Activated CD4-positive, alpha-beta T cell treated with anti-CD3 and anti-CD28 coated beads for 4 hours (primary cell): ENCODE results near the gene CDH4.

ENCODE experiments used
- DNase-seq, 2 donors: peaks; one replicate each; pipeline ENCODE4 v3.0.0-alpha.2; 2020

CDH4 gene

DNA sequence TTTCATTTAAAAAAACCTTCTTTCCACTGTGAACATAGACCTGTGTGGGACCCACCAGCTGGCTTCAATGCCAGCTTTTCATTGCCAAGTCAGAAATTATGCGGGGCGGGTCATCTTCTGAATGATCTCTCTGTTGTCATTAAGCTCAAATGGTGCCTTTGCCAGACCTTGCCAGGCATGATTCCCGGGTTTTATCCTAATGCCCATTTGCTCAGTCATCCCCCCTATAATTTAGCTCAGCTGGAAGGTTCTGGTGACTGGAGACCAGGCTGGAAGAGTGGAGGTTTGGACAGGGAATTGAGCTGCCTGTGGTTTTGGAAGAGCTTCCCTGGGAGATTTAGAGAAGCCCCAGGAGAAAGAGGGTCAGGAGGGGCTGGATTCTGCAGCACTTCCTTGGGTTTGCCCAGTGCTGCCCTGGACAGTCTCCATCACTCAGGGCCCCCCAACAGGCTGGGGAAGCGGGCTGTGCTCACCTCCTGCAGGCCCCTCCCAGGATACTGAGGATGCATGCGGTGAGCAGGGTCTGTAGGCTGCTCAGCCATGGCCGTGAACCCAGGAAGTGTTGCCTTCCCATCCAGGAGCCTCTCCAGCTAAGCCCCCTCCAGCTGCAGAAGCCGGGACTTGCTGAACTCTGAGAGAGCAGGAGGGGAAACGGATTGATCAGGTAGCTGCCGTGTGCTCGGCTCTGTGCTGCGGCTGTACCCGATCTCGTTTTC, 273.0 kb downstream of the CDH4 start:
- no peak for DNase-seq

DNA sequence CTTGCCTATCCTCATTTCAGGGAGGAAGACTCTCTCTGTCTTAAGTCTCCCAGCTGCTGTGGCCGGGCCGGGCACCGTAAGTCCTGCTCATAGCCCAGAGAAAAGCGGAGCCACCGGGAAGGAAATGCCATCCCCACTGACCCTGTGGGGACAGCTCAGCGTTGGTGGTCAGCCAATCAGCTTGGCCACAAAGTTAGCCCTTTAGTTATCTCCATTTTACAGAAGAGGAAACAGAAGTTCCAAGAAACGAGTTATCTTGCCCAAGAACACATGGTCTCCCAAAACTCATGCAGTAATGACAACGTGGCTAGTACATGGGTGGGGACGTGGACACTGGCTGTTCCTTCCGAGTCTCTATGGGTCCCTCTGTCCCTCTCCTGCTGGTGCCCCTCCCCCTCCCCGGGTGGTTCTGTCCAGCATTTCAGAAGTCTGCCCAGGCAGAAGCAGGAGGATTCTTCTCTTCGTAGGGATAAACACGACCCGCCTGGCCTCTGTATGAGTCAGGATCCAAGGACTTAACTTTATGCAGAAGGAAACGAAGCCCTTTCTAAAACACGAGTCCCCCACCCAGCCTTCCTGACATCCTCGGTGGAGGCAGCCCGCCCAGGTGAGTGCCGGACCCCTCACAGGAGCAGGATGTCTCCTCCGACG, 273.8 kb downstream of the CDH4 start:
- DNase-seq = no peak

DNA sequence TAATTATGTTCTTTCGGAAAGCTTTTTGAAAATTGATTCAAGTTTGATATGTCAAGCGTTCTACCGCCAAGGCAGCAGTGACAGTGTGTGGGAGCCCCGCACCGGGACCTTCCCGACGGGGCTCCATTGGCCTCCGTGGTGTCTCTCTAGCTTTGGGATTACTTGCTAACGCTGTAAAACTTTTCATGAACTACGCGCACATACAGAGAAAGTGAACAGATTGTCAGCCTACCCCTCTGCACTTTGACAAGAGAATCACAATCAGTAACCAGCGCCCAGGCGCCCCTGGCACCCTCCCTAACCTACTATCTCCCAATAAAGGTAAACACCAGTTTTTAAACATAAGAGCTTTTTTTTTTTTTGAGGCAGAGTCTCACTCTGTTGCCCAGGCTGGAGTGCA, 274.8 kb downstream of the CDH4 start:
- DNase-seq = no peak

DNA sequence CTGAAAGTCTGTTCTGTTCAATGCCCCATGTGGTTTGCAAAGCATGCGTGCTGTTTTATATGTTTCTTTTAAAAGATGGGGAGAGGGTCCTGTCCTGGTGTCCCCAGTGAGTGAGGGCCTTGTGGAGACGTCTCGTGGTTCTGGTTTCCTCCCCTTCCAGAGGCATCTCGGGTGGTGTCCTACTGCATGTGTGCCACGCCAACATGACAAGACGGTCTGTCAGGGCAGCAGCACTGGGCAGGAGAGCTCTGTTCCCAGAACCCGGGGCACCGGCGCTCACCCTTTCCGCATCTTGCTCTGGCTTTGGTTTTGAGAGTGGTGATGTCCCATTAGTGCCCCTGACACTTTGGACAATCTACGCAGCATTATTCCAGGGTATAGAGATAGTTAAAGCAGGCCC, 275.6 kb downstream of the CDH4 start:
- no peak for DNase-seq

DNA sequence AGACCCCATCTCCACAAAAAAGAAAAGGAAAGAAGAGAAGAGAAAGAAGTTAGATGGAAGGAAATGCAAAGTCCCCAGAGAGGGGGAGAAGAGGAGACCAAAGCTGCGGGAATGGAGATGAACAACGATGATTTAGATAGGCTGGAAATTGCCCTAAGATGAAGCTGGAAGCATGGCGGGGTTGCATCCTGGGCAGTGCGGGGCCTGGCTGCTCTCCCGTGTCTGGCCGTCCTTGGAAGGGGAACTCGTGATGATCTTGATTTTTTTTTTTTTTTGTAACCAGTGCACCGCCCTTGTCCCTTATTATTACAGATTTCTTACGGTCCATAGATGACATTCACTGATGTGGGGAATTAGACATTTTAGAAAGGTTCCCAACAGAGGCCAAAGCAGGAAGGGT, 276.5 kb downstream of the CDH4 start:
- DNase-seq = no peak

DNA sequence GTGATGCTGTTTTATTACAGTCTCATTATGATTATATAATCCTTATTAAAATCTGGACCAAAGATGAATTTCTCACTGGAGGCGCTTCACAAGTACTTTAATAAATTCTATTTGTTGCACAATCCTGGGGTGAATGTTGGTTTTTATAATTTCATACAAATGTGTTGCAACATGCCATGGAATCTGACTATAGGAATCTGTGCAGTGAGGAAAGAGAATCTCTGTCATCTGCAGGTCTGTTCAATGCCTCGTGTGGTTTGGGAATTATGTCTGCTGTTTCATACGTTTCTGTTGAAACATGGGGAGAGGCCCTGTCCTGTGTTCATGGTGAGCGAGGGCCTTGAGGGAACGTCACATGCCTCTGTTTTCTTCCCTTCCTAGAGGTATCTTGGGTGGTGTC, 277.3 kb downstream of the CDH4 start:
- DNase-seq = no peak

DNA sequence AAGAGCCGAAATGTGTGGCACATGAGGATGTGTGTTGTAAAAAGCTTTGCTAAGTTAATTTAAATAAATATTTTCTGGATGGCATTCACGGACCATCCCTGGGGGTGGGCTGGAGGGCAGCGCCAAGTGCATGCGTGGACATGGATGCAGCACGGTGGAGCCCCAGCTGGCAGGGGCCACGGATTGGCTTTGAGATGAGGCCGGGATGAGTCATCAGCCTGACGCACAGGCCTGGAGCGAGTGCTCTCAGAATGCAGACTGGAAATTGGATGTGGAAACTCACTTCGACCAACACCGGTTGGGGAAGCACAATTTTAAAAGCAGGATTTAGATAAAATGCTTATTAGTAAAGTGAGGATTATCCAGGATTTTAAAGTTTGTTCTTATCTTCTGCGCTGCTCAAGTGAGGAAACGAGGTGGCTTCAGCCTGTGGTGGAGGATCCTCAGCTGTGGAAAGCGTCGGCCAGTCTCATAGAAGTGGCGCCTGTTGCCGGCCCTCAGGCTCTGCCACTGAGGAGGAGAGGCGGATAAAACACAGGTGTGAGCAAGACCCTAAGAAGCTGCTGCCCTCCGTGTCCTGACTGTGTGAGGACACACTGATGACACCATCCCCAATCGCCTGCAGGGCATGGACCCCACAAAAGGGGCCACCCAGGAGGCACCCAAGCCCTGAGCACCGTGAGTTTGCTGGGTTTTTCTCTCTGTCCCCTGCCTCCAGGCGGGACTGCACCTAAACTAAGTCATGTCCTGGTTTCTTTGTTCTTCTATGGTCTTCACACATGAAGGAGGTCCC, 279.7 kb downstream of the CDH4 start:
- DNase-seq = no peak

DNA sequence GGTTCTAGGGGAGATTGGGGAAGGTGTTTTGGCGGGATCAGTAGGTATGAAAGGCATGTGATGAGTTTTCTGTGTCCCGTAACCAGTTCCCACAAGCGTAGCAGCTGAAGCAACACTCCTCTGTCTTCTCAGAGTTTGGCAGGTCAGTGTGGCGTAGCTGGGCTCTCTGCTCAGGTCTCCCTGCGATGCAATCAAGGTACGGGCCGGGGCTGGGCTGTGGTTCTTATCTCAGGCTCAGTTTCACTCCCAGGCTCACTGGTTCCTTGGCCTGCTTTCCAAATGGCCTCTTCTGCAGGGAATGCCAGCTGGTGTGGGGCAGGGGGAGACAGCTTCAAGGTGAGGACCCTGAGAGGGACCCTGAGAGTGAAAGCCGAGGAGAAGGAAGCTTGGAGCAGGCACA, 280.7 kb downstream of the CDH4 start:
- DNase-seq = no peak

DNA sequence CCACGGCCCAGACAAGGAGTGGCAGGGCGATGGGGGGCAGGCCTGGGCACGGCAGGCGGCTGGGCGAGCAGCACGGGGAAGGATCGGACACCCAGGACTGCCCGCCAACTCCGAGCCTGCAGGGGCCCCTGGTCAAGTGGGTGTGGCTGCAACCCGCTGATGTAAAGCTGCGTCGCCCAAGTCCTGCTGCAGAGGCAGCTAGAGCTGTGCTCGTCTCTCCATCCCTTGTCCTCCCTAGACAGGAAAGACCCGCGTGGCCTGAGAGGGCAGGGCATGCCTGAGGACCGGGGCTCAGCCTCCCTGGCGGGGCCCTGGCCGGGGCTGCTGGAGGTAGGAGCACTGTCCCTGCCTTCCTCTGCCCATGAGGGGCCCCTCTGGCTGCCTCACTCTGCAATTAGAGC, 281.2 kb downstream of the CDH4 start:
- DNase-seq = no peak

DNA sequence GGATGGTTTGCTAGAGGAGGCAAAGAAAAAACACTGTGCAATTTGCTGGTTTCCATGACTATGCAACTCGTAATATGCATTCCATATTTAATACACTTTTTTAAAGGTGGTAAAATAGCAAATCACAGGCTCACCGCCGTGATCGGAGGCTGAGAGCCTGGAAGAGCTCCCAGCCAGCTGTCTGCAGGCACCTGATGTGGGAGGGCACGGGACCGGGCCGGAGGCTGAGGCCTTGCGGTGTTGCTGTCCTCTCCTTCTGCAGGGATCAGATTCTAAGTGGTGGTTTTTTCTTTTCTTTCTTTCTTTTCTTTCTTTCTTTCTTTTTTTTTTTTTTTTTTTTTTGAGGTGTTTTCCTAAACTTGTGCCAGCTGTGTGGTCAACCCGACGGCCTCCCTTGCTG, 282.3 kb downstream of the CDH4 start:
- no peak for DNase-seq

DNA sequence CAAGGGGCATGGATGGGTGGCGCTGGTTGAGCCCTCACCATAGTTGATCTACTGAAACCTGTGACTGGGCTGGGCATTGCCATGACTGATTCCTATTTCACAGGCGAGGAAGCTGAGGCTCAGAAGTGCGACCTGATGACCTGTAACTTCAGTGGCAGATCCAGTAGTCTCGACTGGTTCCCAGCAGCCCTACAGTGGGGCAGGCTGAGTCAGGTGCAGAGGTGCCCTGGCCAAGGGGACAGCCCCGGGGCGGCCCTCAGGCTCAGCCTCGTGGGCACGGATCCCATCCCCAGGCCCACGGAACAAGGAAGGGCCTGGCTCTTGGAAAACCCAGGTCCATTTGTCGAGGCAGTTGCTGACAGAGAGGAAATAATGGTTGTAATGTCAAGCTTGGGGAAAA, 283.0 kb downstream of the CDH4 start:
- no peak for DNase-seq

DNA sequence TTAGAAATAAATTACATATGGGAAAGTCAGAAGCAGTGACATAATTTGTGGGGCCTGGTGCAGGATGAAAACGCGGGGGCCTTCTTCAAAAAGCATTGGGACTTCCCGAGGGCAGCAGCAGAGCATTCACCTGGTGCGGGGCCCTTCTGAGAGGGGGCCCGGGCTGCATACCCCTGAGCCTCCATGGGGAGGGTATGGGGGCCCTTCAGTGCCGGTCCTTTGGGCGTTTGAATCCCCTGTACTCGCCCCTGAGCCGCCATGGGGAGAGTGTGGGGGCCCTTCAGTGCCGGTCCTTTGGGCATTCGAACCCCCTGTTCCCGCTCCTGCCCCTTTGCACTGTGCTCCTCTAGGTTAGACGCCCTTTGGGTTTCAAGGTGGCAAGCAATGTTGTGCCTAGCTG, 283.5 kb downstream of the CDH4 start:
- no peak for DNase-seq

DNA sequence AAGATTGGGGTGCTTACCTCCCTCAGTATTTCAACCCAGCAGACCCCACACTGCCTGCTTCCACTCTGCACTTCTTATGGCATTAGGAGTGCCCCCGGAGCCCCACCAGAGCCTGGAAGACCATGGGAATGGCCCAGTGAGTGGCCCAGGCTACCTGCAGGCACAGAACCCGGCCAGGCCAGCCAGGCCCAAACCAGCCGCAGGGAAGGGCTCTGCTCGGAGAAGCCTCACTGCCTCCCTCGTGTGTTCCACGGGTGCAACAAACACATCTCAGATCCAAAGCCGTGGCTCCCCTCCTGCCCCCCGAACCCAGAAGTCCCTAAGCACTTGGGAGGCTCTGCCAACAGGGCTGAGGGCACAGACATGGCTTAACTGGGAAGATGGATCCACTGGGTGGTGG, 283.9 kb downstream of the CDH4 start:
- DNase-seq = no peak

DNA sequence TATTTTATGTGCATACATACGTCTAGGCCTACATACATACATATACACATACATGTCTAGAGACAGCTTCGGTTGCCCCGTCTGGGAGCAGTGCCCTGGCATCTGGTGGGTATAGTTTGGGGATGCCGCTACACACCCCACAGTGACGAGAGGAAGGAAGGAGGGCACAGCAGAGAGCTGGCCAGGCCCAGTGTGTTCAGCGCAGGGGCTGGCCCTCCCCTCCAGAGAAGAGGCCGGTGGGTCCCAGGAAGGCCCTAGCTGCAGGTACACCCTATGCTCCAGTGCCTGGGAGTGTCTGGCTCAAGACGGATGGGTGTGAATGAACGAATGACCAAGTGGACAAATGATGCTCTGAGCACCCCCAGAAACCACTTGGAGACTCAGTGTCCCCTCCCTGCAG, 284.6 kb downstream of the CDH4 start:
- DNase-seq = no peak

DNA sequence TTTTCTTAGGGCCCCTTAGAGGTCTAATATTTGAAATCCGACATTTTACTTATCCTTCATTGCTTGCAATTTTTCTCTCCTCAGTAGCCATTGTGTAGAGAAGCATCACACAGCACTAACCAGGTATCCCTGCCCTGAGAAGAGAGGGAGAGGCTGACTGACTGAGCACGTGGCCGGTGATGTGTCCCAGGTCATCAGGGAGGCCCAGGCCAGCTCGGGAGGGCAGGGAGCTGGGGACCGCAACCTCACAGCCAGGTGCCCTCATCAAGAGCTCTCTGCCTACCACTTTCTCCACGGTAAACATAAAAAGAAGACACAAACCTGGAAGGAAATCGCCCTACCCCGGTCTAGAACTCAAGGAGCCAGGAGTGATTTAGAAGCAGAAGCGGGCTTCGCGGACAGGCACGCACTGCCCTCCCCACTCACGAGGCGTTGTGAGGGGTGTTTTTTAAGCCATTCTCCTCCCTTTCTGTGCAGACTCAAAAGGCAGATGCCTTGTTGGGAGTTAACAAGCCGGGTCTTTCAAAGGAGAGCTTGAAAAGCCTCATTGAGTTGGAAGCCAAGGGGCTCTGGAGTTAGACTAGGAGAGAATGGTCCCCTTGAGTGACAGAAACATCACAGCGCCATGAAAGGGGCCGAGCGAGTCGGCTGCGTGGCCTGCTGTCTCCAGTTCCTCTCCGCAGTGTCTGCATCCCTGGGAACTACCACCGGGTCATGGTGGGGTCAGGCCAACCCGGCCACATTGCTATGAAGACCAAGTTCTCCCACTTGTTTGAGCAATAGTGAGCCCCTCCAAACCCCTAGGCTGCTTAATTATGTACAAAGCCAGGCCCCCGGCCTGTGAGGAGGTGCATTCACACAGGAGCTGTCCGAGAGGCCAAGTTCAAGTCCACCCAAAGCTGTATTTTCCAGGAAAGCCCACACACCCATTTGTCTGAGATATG, 285.4 kb downstream of the CDH4 start:
- no peak for DNase-seq

DNA sequence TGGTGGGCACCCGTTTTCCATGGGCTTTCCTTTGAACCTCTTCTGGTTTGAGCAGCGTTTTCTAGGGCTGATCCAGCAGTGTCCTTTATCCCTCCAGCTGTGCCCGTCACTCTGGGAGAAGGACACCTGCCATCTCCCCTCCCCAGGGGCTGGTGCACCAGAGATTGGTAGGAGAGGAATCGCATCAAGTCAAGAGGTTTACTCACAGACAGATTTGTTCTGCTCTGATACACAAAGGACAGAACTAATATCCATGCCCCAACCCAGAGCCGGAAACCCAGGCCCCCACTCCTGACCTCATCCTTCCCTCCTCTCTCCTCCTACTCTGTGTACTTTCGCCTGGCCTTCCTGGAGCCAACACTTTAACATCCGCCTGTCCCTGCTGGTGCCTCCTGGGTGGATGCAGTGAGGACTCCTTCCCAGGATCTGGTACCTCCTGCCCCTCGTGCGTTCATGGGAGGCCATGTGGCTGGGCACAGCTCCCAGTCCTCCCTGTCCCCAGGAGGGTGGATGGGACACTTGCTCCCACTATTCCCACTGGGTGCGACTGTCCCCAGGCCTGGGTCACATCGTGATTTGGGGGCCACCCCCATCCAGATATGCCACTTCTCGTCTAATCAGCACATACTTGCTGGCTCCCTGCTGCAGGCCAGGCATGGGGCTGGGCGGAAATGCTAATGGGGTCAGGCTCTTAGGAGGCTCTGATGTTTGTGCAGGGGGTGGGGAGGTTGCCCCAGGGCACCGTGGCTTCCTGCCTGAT, 286.3 kb downstream of the CDH4 start:
- no peak for DNase-seq

DNA sequence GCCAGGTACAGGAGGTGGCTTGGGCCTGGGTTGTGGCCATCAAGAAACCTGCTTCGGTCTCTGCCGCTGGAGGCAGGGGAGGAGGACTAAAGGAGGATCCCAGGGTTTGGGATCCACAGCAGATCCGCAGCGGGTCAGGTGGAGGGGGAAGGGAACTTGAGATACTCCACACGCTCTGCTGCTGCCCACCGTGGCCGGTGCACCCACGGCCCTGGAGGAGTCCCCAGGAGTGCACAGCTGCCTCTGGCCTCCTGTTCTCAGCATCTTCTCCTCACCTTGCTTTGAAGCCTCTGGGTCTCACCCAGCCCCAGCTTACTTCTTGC, 286.8 kb downstream of the CDH4 start:
- no peak for DNase-seq

DNA sequence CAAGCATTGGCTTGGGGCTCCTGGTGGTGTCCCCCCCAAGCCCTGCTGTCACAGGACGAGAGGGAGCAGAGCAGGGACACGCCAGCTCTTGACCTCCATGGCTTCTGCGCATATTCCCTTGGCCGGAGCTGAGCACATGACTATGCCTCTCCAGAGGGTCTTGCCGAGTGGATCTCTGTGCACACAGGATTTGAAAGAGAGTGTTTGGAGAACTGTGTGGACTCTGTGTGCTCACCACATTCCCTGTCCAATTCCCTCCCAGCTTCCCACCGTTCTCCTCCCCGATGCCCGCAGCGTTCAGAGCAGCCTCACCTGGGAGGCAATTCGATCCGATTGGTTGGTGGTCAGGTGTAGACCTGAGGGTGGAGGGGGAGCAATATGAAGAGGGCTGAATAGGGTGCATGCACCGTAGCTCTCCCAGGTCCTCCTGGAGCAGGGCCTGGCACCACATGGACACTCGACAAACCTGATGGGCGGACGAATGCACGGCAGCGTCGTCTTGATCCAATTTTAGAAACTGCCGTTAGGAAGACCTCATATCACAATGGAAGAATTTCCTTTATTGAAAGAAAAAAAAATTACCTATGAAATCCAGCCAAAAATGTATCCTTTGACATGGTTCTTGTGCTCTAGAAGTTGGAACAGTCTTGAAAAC, 287.8 kb downstream of the CDH4 start:
- no peak for DNase-seq

DNA sequence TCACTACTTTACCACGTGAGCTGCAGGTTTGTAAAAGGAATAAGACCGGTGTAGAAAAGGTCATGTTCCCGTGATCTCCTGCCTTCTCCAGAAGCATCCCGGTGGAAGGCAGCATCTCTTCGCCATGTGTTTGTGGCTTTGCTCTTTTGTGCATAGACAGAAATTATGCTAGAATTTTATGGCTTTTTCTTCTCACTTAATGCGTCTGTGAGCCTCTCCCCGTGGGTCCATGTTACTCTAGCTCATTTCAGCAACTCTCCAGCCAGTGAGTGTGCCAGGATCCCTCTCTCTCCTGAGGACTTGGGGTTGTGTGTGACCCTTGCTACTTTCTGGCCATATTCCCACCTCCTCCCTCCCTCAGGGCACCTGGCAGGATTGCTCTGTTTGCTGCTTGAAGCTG, 289.5 kb downstream of the CDH4 start:
- DNase-seq = no peak

DNA sequence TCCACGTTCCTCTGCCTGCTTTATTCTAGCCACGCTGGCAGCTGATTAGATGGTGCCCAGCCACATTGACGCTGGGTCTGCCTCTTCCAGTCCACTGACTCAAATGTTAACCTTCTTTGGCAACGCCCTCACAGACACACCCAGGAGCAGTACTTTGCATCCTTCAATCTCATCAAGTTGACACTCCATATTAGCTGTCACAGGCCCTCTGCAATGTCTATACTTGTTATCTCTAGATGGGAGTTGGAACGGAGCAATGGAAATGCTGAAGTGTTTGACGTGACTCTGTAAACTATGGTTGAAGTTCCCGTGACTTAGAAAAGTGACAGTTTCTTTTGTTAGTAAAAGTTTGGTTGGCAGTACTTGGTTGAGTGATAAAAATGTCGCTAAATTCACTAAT, 291.0 kb downstream of the CDH4 start:
- DNase-seq = no peak

DNA sequence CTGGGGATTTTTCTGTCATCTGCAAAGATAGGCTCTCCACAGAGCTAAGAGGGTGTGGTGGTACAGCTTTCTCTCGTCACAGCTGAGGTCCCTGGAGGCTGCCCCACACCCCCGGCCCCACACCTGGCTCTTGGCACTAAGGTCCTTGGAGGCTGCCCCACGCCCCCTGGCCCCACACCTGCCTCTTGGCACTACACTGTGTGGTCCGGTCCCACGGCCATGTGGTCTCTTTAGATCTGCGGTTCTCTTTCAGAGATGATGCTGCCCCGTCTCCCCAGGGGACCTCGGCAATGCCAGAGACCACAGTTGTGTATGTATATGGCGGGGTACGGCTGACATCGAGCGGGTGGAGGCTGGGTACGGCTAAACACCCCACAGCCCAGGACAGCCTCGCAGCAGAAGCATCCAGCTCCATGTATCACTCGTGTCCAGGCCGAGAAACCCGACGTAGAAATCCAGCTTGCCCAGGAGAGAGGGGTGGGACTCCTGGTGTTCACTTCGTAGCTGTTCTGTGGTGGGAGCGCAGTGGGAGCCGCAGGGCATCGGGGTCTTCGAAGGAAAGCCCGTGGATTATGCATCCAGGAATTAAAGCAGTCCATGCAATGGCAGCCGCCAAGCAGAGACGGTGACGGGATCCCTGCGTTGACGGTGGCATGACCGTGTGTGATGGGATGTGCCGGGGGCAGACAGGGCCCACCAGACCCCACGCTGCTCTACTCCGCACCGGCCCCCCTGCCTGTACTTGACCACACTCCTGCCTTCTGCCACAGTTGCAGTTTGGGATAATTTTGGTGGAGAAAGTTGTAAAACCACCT, 292.1 kb downstream of the CDH4 start:
- DNase-seq = no peak
